Measurements from ENCODE around the gene TXLNB. TPM values are rescaled to one million over a fixed set of nuclear protein-coding genes. Genes with fewer than 3 reads are reported as not detected.
"Not testable (repeated sequence)": the region's sequence is repeated elsewhere in the genome, so short reads cannot be mapped to it uniquely, and the experiment has no call there.

TXLNB gene
- polyA plus RNA-seq, 1 donor from 2014 or later = 1.9 TPM

DNA sequence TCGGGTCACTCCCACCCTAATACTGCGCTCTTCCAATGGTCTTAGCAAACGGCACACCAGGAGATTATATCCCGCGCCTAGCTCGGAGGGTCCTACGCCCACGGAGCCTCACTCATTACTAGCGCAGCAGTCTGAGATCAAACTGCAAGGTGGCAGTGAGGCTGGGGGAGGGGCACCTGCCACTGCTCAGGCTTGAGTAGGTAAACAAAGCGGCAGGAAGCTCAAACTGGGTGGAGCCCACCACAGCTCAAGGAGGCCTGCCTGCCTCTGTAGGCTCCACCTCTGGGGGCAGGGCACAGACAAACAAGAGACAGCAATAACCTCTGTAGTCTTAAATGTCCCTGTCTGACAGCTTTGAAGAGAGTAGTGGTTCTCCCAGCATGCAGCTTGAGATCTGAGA lies 81.0 kb downstream of the TXLNB start:
- Mint-ChIP-seq H3K9me3 (peaks cover 4 to 21% (median 14%) of the 10 kb centered on the region in 3 donors), H3K4me3 (peak overlapping the region in 1 of 4 donors; percentile 35)
- H3K27me3 Mint-ChIP-seq, H3K27ac Mint-ChIP-seq, H3K4me1 Mint-ChIP-seq, H3K36me3 Mint-ChIP-seq: not testable (repeated sequence)

- no peaks in the 10 kb centered on the region for H3K4me1 Mint-ChIP-seq
- H3K27ac Mint-ChIP-seq = no peak overlapping the region
- peaks cover 1% of the 10 kb centered on the region for H3K27me3 Mint-ChIP-seq
- H3K36me3 Mint-ChIP-seq = peaks cover 7% of the 10 kb centered on the region
- peaks cover 4 to 21% (median 14%) of the 10 kb centered on the region in 3 donors for H3K9me3 Mint-ChIP-seq
- no peak overlapping the region for H3K4me3 Mint-ChIP-seq
Measured at GRCh38 chr6:139205843-139206242, 86.0 kb downstream of the TXLNB start.

GRCh38 chr6:139204978-139205377 lies 86.8 kb downstream of the TXLNB start:
- Mint-ChIP-seq H3K9me3 (peaks cover 4 to 20% (median 14%) of the 10 kb centered on the region in 3 donors), H3K4me1 (no peaks in the 10 kb centered on the region), H3K27me3 (peaks cover 1% of the 10 kb centered on the region), H3K27ac (no peak overlapping the region), H3K36me3 (peaks cover 7% of the 10 kb centered on the region), H3K4me3 (no peak overlapping the region)

GRCh38 chr6:139201378-139201777 lies 90.4 kb downstream of the TXLNB start:
- peaks cover 1% of the 10 kb centered on the region for H3K27me3 Mint-ChIP-seq
- no peak overlapping the region for H3K27ac Mint-ChIP-seq
- H3K9me3 Mint-ChIP-seq = no peaks in the 10 kb centered on the region
- H3K36me3 Mint-ChIP-seq = no peaks in the 10 kb centered on the region
- H3K4me1 Mint-ChIP-seq = no peaks in the 10 kb centered on the region
- no peak overlapping the region for H3K4me3 Mint-ChIP-seq

DNA sequence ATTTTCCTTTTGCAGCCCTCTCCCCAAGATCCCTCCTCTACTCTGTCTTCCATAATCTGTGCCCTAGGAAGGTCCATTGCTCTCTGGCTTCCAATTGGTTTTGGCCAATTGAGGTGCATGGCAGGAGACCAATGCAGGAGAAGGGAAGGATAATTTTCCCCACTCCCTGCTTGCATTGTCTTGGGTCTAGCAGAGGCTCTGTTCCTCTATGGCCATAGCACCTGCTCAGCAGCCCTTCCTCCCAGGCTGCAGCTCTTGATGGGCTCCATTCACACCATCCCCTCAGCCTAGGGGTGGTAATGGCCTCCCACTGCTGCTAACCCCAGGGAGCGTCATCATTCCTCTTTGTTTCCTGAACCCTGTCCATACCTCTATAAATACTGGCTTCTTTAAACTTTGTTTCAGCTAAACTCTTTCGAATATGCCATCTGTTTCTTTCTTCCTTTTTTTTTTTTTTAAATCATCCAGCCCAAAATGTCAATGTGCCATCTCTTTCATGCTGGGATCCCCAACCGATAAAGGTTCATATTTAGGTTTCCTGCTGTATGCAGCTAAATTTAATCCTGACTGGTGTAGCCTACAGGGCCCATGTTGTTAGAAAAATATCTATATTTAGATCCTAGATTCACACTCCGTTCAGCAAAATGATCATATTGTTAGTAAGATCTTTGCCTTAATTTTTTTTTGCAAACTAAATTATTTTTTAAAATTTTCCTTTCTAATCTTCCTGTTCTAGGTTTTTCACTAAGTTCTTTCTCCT lies 93.1 kb downstream of the TXLNB start:
- peaks cover 0 to 1% (median 0%) of the 10 kb centered on the region in 3 donors for H3K9me3 Mint-ChIP-seq
- no peak overlapping the region for H3K4me3 Mint-ChIP-seq
- H3K27ac Mint-ChIP-seq = no peak overlapping the region
- H3K27me3 Mint-ChIP-seq = peaks cover 1% of the 10 kb centered on the region
- H3K4me1 Mint-ChIP-seq = peaks cover 0 to 7% (median 0%) of the 10 kb centered on the region in 3 donors
- no peaks in the 10 kb centered on the region for H3K36me3 Mint-ChIP-seq

DNA sequence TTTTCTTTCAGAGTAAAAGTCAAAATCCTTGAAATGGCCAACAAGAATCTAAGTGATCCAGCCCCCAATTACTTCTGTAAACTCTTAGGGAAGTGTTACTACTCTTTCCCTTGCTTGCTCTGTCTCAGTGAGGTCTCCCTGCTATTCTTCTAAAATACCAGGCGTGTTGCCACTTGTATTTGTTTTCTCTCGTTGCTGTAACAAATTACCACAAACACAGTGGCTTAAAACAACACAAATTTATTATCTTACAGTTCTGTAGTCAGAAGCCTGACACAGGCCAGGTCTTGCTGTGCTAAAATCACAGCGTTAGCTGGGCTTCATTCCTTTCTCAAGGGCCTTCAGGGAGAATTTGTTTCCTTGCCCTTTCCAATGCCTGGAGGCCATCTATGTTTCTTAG lies 97.1 kb downstream of the TXLNB start:
- Mint-ChIP-seq H3K27ac (no peak overlapping the region), H3K36me3 (no peaks in the 10 kb centered on the region), H3K9me3 (peaks cover 0 to 4% (median 0%) of the 10 kb centered on the region in 3 donors), H3K4me3 (no peak overlapping the region), H3K4me1 (peaks cover 0 to 7% (median 2%) of the 10 kb centered on the region in 3 donors), H3K27me3 (no peaks in the 10 kb centered on the region)

Other genes with a start within 250 kb of the TXLNB start
- gene HECA, start 156.9 kb downstream of the TXLNB start, polyA plus RNA-seq = 5.1 TPM
- 15.8 TPM for gene CITED2, start 82.7 kb upstream of the TXLNB start, polyA plus RNA-seq